DMS79 treated with DMSO at 0.1 percent for 48 hours (cell line): ENCODE data around the gene MXI1.

ENCODE experiments used
- DNase-seq: peaks from one replicate; lab custom pipeline; 2025; lab: John Stamatoyannopoulos, UW

MXI1 gene

DNA sequence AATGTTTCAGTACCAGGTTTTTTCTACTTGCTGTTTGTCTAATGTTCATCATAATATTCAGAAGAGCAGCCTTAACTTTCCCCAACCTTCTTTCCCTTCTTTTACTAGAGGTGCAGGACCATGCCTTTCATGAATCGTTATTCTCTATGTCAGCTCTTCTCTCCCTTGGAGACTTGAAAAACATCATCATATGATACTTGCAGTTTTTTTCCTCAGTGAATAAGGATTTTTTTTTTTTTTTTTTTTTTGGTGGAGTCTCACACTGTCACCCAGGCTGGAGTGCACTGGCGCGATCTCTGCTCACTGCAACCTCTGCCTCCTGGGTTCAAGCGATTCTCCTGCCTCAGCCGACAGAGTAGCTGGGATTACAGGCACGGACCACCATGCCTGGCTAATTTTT is 67.2 kb downstream of the MXI1 start:
- DNase-seq: no peak

DNA sequence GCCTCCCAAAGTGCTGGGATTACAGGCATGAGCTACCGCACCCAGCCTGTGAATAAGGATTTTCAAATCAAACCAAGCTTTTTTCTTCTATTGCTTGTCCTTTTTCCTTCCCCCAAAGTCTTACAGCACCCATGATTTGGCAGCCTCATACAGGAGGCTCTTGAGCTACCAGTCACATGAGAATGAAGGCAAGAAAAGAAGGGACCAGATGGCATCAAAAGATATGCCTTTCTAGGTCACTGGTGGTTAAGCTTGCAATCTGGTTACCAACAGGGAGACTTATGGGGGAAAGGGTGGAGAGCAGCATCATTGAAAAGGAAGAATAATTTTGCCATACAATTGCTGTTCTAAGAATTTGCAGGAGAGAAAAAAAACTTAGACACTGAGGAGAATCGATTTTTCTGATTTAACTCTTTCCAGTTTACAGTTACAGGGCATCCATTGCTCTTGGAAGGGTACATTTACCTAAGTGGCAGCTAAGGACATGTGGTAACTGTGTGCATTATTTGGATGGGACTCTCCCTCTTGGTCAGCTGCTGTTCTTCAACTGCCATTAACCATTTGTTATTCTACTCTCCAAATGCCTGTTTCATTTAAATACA is 67.8 kb downstream of the MXI1 start:
- DNase-seq: no peak

DNA sequence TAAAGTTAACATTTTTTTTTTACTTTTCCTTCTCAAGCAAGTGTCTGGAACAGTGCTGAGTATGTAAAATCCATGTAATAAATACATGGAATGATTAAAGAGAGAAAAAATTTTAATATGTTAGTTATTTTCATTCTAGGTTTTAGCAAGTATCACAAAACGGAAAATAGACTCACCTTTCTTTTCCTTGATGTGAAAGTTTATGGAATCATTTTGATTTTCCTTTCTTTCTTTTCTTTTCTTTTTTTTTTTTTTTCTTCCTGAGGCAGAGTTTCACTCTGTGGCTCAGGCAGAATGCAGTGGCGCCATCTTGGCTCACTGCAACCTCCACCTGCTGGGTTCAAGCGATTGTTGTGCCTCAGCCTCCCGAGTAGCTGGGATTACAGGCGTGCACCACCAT is 69.2 kb downstream of the MXI1 start:
- no peak for DNase-seq

DNA sequence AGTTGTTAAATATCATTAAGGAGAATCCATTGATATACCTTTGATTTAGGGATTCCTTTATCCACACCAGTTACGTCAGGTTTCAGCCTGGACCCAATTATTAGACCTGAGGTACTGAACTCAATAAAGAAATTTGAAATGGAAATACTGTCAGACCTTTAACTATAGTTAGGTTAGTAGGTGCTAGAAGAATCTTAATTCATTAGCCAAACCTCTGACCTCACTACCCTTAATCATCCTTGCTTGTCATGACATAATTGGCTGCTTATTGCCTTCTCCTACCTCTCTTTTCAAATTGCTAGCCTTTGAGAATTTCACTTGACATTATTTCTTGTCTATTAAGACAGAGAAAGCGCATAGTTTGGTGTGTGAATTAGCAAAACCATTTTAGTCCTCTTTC is 70.2 kb downstream of the MXI1 start:
- DNase-seq: no peak

DNA sequence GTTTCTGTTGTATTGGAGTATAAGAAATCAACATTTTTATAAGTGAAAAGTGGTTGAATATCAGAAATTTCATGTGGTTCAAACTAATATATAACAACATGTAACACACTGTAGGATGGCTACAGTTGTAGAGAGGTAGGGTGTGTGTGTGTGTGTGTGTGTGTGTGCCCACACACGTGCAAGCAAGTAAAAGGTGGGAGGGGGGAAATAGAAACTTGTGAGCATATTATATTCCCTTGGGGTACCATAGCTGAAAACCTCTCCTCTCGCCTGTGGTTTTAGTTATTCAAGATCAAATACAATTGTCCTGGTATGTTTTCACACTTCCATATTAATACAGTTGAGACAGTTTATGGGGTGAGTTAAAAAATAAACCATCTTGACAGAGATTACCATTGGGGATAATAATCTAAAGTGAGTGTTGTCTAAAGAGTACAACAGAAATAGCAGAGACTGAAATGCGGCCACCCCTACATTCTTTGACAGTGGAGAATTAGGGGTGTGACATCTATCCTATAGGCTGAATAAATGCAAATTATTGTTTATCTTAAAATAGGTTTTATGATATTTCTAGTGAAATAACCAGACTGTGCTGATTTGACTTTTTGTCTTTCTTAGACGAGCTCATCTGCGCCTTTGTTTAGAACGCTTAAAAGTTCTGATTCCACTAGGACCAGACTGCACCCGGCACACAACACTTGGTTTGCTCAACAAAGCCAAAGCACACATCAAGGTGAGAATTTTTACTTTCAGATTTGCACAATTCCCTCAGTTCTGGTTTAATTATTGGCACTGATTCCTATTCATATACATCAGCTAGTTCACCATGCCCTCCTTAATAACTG is 71.4 kb downstream of the MXI1 start:
- no peak for DNase-seq

DNA sequence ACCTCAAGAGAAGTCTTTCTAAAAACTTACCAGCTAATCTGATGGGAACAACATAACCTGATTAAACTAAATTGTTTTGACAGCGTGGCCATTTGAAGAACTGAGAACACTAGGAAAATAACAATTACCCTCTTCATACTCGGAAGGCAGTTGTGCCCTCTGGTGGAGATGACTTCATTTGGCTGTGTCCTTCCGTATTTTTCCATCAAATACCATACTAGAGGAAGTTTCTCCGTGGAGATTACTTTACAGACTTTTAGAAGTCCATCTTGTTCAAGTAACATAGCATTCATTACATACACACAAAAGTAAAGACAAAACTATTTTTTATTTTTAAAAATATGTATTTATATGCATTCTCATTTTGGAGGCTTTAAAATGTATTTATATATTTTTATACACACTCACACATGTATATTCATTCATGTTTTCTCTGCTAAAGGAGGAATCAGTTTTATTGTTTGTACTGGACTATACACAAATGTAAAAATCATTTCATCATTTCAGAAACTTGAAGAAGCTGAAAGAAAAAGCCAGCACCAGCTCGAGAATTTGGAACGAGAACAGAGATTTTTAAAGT is 72.1 kb downstream of the MXI1 start:
- peak; percentile 36 for DNase-seq

DNA sequence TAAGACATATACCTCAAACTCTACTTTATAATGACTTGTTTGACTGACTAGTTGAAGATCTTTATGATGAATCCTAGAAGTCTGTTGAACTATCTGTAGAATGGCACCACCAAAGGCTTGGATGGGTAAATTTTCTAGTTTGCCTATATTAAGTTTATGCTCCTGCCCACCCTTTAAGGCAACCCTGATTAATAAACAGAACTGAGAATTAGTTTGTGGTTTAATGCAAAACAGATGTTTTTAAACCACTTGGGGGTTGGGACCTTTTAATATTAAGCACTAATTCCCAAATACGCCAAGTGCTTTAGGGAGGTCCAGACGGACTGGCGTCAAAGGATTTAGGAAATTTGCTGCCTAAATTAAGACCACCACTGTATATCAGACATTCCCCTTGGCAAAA is 76.9 kb downstream of the MXI1 start:
- no peak for DNase-seq

DNA sequence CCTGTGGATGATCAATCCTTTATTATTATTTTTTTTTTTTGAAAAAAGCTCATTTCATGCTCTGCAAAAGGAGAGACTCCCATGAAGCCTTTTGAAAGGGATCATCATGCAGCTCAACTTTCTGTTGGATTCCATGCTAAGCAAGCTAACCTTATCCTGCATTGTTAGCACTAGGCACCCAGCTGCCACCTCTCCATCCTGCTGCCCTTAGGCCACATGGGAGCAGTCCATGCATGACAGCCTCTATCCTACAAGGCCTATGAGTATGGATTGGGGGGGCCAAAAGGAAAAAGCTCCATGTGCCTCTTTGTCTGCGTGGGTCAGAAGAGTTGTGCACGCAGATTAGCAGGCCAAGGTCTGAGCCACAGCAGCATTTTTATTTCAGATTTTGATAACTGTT is 78.1 kb downstream of the MXI1 start:
- no peak for DNase-seq

DNA sequence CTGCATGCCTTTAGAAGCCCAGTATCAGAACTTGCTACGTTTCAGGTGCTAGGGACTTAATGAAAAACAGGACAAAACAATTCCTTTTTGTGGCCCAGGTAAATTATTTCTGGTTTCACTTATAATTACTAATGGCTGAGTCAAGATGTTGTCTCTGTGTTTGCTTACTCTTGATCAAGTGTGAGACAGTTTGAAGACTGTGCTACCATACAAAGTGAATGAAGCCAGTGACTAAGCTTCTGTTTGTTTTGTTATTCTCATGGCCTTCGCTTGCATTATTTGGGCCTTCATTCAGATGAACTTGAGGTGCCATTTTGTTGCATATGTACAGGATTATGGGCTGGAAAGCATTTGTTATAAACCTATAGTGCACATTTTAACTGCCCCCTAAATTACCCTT is 79.4 kb downstream of the MXI1 start:
- DNase-seq: no peak

DNA sequence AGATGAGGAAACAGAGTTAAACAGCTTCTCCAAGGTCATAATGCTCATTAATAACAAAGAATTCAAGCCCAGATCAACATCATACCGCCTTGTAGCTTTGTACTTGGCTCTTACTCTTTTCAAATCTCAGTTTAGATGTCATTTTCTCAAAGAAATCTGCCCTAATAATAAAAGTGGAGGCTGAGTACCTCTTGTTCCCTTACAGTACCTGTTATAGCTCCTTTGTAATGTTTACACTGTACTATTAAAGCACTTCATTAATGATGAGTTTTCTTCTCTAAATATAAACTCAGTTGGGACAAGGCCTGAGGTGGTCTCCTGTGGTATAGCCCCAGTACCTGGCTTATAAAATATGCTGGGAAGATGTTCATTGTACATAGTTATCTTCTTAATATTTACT is 89.6 kb downstream of the MXI1 start:
- DNase-seq: no peak

DNA sequence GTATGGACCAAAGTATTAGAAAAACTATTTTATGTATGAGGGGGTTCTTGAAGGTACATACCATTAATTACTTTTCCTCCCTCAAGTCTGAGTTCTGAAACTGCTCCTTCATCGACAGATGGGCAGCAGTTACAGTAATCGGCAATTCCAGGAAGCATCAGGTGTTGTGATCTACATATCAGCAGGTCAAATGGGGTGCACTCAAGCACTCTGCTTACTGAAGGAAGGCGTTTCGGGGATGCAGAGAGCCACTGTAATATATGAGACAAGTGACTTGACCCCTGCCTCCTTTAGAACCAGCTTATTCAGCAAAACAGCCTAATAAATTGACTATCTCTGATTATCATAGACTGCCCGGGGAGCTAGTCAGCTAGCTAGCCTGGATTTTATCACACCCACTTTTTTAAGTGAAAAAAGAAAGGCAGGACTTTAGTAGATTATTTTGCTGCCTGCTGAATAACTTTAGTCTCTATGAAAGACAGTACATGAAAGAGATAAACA is 93.1 kb downstream of the MXI1 start:
- DNase-seq: no peak

DNA sequence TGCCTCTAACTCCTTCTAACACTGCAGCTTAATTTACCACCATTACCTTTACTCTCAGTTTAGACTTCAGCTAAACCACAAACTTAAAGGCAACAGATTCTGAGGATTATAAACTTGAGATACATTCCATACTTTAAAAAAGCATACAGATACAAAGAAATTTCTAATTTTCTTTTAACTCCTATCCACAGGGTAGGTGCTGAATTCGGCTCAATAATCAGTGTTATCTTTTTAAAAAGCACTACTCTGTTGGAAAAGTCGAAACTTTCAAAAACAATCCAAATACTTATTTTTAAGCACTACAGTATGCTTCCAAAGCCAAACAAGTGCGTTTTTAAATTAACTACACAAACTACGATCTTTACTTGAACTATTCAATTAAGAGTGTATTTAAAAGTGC is 96.3 kb downstream of the MXI1 start:
- no peak for DNase-seq

DNA sequence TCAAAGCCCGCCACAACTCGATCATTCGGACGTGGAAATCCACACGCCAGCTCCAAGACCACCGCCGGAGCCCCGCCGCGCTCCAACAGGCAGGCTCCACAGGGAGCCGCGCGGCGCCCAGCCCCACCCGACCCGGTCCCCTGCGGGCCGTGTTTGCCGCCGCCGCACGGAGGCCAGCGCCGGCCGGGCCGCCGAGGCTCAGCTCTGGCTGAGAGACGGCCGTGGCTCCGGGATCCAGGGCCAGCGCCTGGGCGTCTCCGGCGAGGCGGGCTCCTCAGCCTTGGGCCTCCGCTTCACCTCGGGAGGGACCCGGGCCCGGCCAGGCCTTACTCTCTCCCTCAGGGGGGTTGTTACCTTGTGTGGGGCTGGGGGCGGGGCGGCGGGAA is 97.0 kb downstream of the MXI1 start:
- no peak for DNase-seq

DNA sequence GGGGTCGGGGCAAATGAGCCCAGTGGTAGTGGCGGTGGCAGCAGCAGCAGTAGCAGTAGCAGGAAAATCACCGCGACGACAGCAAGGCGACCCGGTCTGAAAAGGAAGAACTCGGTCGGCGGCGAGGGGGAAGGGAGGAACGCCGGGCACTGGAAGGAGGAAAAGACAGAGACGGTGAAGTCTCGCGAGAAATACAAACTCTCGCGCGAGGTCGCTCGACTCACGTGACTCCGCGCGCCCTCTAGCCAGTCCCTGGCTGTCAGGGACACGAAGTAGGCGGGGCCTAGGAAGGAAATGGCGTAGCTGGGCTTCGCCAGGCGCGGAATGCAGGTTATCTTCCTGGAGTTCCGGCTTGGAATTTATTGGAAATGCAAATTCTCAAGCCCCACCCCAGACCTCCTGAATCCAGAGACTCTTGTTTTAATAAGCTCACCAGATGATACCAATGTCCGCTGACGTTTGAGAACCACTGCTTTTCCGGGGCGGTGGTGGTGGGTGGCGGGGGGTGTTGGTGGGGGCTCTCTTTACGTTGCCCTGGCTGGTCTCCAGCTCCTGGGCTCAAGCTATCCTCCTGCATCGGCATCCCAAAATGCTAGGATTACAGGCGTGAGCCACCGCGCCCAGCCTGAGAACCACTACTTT is 97.5 kb downstream of the MXI1 start, which contains the start of gene SMNDC1:
SMNDC1 (minus strand) TSS at position 141 of the 642 bp plus-strand sequence. CDS start 1,333 bp downstream, outside the sequence.
- DNase-seq: peak; percentile 76

DNA sequence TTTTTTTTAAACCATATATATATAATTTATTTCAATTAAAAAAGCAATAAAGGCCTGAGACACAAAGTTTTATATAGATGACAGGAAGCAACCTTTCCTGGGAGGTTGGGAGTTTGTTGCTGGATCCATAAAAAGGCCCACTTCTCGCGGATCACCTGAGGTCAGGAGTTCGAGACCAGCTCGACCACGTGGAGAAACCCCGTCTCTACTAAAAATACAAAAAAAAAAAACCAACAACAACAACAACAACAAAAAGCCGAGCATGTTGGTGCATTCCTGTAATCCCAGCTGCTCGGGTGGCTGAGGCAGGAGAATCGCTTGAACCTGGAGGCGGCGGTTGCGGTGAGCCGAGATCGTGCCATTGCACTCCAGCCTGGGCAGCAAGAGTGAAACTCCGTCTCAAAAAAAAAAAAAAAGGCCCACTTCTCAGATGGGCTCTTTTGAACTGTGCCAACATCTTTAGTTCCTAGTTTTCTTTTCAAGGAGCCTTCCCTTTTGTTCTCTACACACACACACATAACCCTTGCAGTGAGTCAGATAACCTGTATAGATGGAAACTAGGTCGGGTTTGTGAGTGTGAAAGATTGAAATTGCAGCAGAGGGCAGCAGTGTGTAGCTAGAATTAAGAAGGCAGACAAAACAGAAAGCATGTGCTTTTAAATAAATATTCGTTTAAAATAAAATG is 98.5 kb downstream of the MXI1 start:
- peak; percentile 27 for DNase-seq

DNA sequence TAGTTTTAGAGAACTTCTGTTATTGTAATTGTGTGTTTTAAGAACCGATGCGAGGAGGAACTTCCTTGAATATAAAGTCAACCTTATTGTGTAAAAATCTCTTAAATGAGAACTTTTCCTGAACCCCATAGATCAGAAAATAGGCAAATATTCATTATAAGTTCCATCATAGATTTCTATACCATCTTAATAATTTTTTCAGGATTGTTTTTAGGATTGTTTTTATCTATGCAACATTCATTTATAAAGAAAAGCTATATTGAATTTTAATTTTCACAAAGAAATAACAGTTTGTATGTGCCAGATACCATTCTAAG is 99.0 kb downstream of the MXI1 start:
- DNase-seq: no peak

DNA sequence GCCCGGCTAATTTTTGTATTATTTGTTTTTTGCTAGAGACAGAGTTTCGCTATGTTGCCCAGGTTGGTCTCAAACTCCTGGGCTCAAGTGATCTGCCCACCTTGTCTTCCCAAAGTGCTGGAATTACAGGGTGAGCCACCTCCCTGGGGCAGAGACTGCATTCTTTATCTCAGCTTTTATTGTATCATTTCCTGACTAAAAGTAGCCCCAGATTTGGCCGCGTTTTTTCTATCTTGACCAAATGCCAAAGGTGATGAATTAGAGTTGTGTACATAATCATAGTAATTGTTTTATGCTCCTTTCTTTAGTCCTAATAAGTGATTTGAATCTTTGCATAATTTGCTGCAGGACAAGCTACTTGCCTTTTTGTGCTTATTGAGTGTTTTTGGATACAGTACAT is 100.4 kb downstream of the MXI1 start:
- DNase-seq: no peak

DNA sequence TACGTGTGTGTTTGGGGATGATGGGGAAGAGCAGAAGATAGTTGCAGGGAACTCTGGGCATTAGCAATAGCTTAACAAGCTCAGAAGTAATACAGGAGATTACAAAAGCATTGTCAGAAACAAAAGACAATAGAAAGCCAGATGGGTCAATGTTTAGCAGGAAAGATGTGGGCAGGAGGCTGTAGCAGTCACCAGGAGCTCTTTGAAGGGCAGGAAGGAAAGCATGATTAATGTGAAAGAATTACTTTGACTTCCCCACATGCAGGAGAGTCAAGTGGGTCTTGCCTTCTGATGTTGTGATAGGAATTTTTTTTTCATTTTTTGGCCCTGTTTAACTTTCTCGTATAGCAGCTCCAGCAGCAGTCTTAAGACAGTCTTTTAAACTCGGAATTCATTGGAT is 103.3 kb downstream of the MXI1 start:
- no peak for DNase-seq

DNA sequence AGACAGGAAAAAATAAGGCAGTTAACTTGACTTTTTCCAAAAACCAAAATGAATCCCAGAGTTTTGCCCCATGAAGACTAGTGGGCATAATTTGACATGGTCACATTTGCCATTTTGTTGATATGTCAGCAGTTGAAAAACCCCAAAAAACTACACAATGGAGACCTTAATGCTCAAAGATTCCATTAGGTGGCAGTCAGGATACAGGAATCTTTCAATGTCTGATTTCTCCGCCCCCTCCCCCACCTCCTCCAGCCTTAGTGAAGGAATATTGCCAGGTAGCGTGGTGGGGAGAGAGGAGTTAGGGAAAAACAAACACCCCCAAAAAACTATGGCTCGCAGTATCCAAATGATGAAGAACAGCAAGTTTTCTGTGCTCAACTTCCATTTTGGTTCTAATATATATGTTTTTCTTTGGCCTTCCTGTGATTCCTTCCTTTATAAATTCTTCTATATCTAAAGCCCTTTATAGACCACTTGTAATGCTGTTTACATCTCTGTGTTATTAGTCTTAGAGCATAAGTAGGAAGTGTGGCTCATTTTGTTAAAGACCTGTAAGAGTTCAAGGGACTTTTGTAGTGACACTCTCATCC is 104.0 kb downstream of the MXI1 start:
- DNase-seq: peak; percentile 11

DNA sequence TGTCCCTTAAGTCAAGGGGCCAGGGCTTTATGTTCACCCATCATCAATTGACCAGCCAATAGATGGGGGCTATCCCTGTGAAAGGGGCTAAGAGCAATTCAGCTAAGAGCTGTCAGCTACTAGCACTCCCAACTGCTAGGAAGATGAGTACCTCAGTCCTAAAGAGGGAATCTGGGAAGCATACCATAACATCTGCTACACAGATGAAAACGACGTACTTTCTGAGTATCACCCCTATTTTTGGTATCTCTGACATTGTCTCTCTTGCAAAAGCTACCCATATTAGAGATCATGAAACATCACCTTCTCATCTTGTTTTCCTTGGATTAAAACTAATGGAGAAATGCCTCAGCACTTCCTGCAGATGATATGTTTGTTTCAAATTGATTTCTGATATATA is 104.8 kb downstream of the MXI1 start:
- no peak for DNase-seq

DNA sequence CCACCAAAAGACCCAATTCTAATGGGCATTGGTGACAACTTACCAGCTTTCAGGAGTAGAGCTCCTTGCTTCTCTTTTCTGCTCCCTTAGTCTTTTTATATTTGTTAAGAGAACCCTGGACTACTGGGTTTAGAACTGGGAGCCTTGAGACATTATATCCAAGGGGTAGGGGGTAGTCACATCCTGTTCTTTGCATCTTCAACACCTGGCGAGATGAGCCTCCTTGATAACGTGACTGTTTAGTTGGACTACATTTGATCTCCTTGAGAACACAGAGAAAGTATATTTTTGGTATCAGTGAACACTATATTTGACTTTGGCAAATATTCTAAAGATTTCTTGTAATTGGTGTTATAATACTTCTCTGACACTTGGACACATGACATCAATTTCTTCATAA is 106.3 kb downstream of the MXI1 start:
- no peak for DNase-seq
